Measurements from ENCODE around the gene VWA3B. TPM values are rescaled to one million over a fixed set of nuclear protein-coding genes. Genes with fewer than 3 reads are reported as not detected.

The VWA3B gene
- total RNA-seq, 1 donor from 2014 or later: not detected

DNA sequence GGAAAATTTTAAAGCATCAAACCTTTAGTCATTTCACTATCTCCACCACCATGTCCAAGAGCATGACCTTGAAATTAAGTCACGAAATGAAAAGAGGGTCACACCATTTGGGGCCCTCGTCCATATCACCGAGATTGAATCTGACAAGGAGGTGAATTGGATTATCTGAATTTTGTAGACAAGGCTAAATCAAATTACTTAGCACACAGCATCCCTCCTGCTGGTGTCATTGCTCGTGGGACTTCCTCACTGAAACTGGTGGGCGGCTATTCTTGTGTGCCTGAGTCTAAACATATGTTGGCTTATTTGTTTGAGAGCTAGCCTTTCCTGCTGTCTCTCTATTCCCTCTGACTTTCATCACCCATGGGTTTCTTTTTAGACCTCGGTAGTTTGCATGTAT lies 194.6 kb downstream of the VWA3B start:
- no peaks in the 10 kb centered on the region for H3K36me3 Mint-ChIP-seq
- H3K4me3 Mint-ChIP-seq: no peak overlapping the region
- no peak for DNase-seq (ENCODE audit: low spot score in 2 of 2, unreplicated experiment in 2 of 2)
- H3K9me3 Mint-ChIP-seq: peaks cover 11% of the 10 kb centered on the region
- H3K27ac Mint-ChIP-seq: no peak overlapping the region
- peaks cover 17% of the 10 kb centered on the region for H3K27me3 Mint-ChIP-seq (ENCODE audit: low read depth)
- peaks cover 8% of the 10 kb centered on the region for H3K4me1 Mint-ChIP-seq
- TF ChIP-seq CTCF (IDR thresholded peaks at IDR 0.05; ENCODE audit: unreplicated experiment): no peak

GRCh38 chr2:98282109-98282508 lies 195.1 kb downstream of the VWA3B start:
- peaks cover 17% of the 10 kb centered on the region for H3K27me3 Mint-ChIP-seq (ENCODE audit: low read depth)
- no peak overlapping the region for H3K27ac Mint-ChIP-seq
- H3K9me3 Mint-ChIP-seq: peaks cover 13% of the 10 kb centered on the region
- no peak for DNase-seq (ENCODE audit: low spot score in 2 of 2, unreplicated experiment in 2 of 2)
- no peak overlapping the region for H3K4me3 Mint-ChIP-seq
- peaks cover 8% of the 10 kb centered on the region for H3K4me1 Mint-ChIP-seq
- no peak for TF ChIP-seq CTCF (IDR thresholded peaks at IDR 0.05; ENCODE audit: unreplicated experiment)
- no peaks in the 10 kb centered on the region for H3K36me3 Mint-ChIP-seq

DNA sequence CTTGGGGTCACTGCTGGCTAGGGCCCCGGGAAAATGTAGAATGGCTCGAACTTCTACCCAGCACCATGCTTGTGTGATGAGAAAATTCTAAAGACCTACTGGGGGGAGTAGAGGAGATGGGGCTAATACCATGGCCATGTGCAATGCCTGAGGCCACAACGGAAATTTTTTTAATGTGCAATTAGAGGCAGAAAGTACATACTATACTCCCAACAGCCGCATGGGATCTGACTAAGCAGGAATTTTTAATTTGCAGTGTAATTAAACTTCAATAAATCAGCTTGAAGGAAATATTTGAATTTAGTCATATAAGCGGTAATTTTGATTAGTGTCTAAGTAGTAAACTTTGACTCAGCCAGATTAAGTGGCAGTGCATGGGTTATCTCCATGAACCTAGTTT lies 206.1 kb downstream of the VWA3B start:
- no peak overlapping the region for H3K4me3 Mint-ChIP-seq
- TF ChIP-seq CTCF (IDR thresholded peaks at IDR 0.05; ENCODE audit: unreplicated experiment): no peak
- H3K27me3 Mint-ChIP-seq (ENCODE audit: low read depth): peaks cover 8% of the 10 kb centered on the region
- no peaks in the 10 kb centered on the region for H3K36me3 Mint-ChIP-seq
- no peak overlapping the region for H3K27ac Mint-ChIP-seq
- DNase-seq (ENCODE audit: low spot score in 2 of 2, unreplicated experiment in 2 of 2): no peak
- peaks cover 10% of the 10 kb centered on the region for H3K9me3 Mint-ChIP-seq
- no peaks in the 10 kb centered on the region for H3K4me1 Mint-ChIP-seq

- Mint-ChIP-seq H3K27ac (no peak overlapping the region), H3K36me3 (no peaks in the 10 kb centered on the region), H3K9me3 (peaks cover 10% of the 10 kb centered on the region), H3K4me3 (no peak overlapping the region), H3K4me1 (no peaks in the 10 kb centered on the region), H3K27me3 (ENCODE audit: low read depth) (peaks cover 8% of the 10 kb centered on the region)
- no peak for TF ChIP-seq CTCF (IDR thresholded peaks at IDR 0.05; ENCODE audit: unreplicated experiment)
- DNase-seq (ENCODE audit: low spot score in 2 of 2, unreplicated experiment in 2 of 2): no peak
These were observed 207.1 kb downstream of the VWA3B start for GRCh38 chr2:98293931-98294687.

- Mint-ChIP-seq H3K27ac (no peak overlapping the region), H3K9me3 (peaks cover 8% of the 10 kb centered on the region), H3K36me3 (no peaks in the 10 kb centered on the region), H3K4me1 (no peaks in the 10 kb centered on the region), H3K4me3 (no peak overlapping the region), H3K27me3 (ENCODE audit: low read depth) (peaks cover 8% of the 10 kb centered on the region)
- no peak for DNase-seq (ENCODE audit: low spot score in 2 of 2, unreplicated experiment in 2 of 2)
- no peak for TF ChIP-seq CTCF (IDR thresholded peaks at IDR 0.05; ENCODE audit: unreplicated experiment)
These were observed 207.7 kb downstream of the VWA3B start for GRCh38 chr2:98294711-98295110.
